T-cell (primary cell): Measurements from ENCODE around the gene CMA1. TPM values are rescaled to one million over a fixed set of nuclear protein-coding genes. Genes with fewer than 3 reads are reported as not detected.
"Not testable (repeated sequence)": the region's sequence is repeated elsewhere in the genome, so short reads cannot be mapped to it uniquely, and the experiment has no call there.

ENCODE experiments used
- ATAC-seq, 4 experiments: fragments of 200-7000 bp in 3 of 4; fragments of 150-1000 bp in 1 of 4; cut with Tn5 transposase; replicated peaks in 1 of 4; 1 replicate in 3 of 4; 2 replicates in 1 of 4; pipeline ENCODE4 v1.10.0; 2021; ENCODE audit warnings: moderate library complexity in 3 of 4, mild to moderate bottlenecking in 2 of 4, moderate number of reproducible peaks in 1 of 4
- CTCF ChIA-PET, 2 donors: fragments of 300-600 bp; sonication (Branson Sonifier 250); formaldehyde crosslinking; loops; one replicate each; lab custom pipeline; 2022; ENCODE audit warnings: antibody characterized with exemption in 2 of 2; lab: Charles Lee
- POLR2A ChIA-PET, 2 donors: fragments of 300-600 bp; sonication (Branson Sonifier 250); formaldehyde crosslinking; loops; one replicate each; lab custom pipeline; 2022; ENCODE audit warnings: antibody characterized with exemption in 2 of 2; lab: Charles Lee
- DNase-seq, 35 experiments: peaks; one replicate each; pipeline versions ENCODE4 v3.0.0 to v3.0.0-alpha.2; 2013 to 2023
- H3K27ac ChIP-seq: one replicate; pipeline ENCODE4 v1.5.1; 2013; ENCODE audit warnings: low read length
- H3K27me3 ChIP-seq, 2 experiments: replicated peaks in 1 of 2; 1 replicate in 1 of 2; 2 replicates in 1 of 2; pipeline versions ENCODE4 v1.6.1 to v1.7.0; 2013; ENCODE audit warnings: low read length in 1 of 2, mixed read lengths in 1 of 2; ENCODE audit not compliant: control insufficient read depth in 2 of 2, insufficient read depth in 2 of 2; ENCODE audit errors: extremely low read depth in 1 of 2
- H3K36me3 ChIP-seq, 2 donors: 1 replicate in 1 of 2; 2 replicates in 1 of 2; pipeline versions ENCODE4 v1.6.1 to v1.7.0; 2013; ENCODE audit warnings: low read length in 1 of 2; ENCODE audit not compliant: control insufficient read depth in 2 of 2, insufficient read depth in 1 of 2; ENCODE audit errors: extremely low read depth in 1 of 2
- H3K4me1 ChIP-seq, 2 experiments: 1 replicate in 1 of 2; 2 replicates in 1 of 2; pipeline versions ENCODE4 v1.6.1 to v1.7.0; 2013; ENCODE audit warnings: low read length in 2 of 2, mixed read lengths in 1 of 2; ENCODE audit not compliant: insufficient read depth in 2 of 2, control insufficient read depth in 1 of 2; ENCODE audit errors: extremely low read depth in 1 of 2
- H3K4me3 ChIP-seq, 2 donors: 1 replicate in 1 of 2; 2 replicates in 1 of 2; pipeline versions ENCODE4 v1.5.1 to v1.7.0; 2013; ENCODE audit warnings: mild to moderate bottlenecking in 2 of 2, low read length in 1 of 2, moderate library complexity in 1 of 2; ENCODE audit not compliant: control insufficient read depth in 1 of 2; ENCODE audit errors: extremely low read depth in 1 of 2
- H3K9me3 ChIP-seq: 2 replicates; pipeline ENCODE4 v1.7.0; 2013
- H3K27ac Mint-ChIP-seq, 2 donors: one replicate each; pipeline ENCODE4 v1.8.0; 2020 to 2021; ENCODE audit warnings: mild to moderate bottlenecking in 2 of 2, mixed read lengths in 2 of 2
- H3K27me3 Mint-ChIP-seq, 2 donors: one replicate each; pipeline ENCODE4 v1.8.0; 2021 to 2022; ENCODE audit warnings: mixed read lengths in 2 of 2
- H3K36me3 Mint-ChIP-seq: one replicate; pipeline ENCODE4 v1.8.0; 2021; ENCODE audit warnings: mixed read lengths
- H3K4me1 Mint-ChIP-seq, 3 donors: one replicate each; pipeline ENCODE4 v1.8.0; 2020 to 2022; ENCODE audit warnings: mixed read lengths in 3 of 3, mild to moderate bottlenecking in 1 of 3
- H3K4me3 Mint-ChIP-seq, 3 donors: one replicate each; pipeline ENCODE4 v1.8.0; 2020 to 2022; ENCODE audit warnings: mild to moderate bottlenecking in 3 of 3, mixed read lengths in 3 of 3, moderate library complexity in 3 of 3
- H3K9me3 Mint-ChIP-seq, 3 donors: one replicate each; pipeline ENCODE4 v1.8.0; 2020 to 2022; ENCODE audit warnings: mixed read lengths in 3 of 3
- WGBS: methylation state at CpG from one replicate; pipeline ENCODE4 v1.1.5; 2013; ENCODE audit warnings: missing lambda C conversion rate; ENCODE audit not compliant: insufficient coverage; 5-methylcytosine and 5-hydroxymethylcytosine counted together
- total RNA-seq, 35 experiments: library from RNA in 6 of 35; stranded (reverse) in 6 of 35; fragments of 120-200 nt in 1 of 35; gene quantifications; one replicate each; pipeline versions ENCODE4 v1.2.1 to v1.2.4 and lab custom pipeline; 2013 to 2026

CMA1 gene
- total RNA-seq, 5 donors from 2014 or later (not counting 1 experiment from before 2014, with no cell fraction given), result not detected

GRCh38 chr14:24473211-24473610, 34.9 kb downstream of the CMA1 start:
- 91% methylated on average over 10 of the region's 12 CpGs for WGBS
- Mint-ChIP-seq H3K27me3 (no peaks in the 10 kb centered on the region), H3K4me3 (no peak overlapping the region), H3K4me1 (no peaks in the 10 kb centered on the region), H3K27ac (no peak overlapping the region), H3K36me3 (peaks cover 8% of the 10 kb centered on the region), H3K9me3 (peaks cover 3 to 6% (median 3%) of the 10 kb centered on the region in 3 donors)
- no peak overlapping the region for H3K27ac ChIP-seq
- H3K4me1 ChIP-seq, result no peaks in the 10 kb centered on the region
- H3K9me3 ChIP-seq, result no peaks in the 10 kb centered on the region
- DNase-seq (no peak), ATAC-seq (no peak)
- ChIA-PET CTCF (no interaction called here), POLR2A (no interaction called here)
- H3K4me3 ChIP-seq, result no peak overlapping the region
- H3K27me3 ChIP-seq, result no peaks in the 10 kb centered on the region
- H3K36me3 ChIP-seq, result no peaks in the 10 kb centered on the region

- POLR2A ChIA-PET, H3K4me3 ChIP-seq, H3K4me1 ChIP-seq, H3K9me3 ChIP-seq, DNase-seq, H3K27ac Mint-ChIP-seq, H3K27me3 ChIP-seq, H3K27ac ChIP-seq, H3K36me3 Mint-ChIP-seq, H3K4me3 Mint-ChIP-seq, ATAC-seq, H3K27me3 Mint-ChIP-seq, H3K9me3 Mint-ChIP-seq, H3K36me3 ChIP-seq: not testable (repeated sequence)
- CTCF ChIA-PET, result interaction anchor here in 1 of 2 donors (0.6 to 1.0 kb wide), 2 partner anchors 8 to 240 kb away, joined by 3 read pairs; no protein-coding TSS in a partner anchor
- WGBS, result no CpG with 5 or more reads among the region's 2 CpGs
- peaks cover 7 to 19% (median 12%) of the 10 kb centered on the region in 3 donors for H3K4me1 Mint-ChIP-seq
Observed at GRCh38 chr14:24470450-24470849, 37.6 kb downstream of the CMA1 start.

DNA sequence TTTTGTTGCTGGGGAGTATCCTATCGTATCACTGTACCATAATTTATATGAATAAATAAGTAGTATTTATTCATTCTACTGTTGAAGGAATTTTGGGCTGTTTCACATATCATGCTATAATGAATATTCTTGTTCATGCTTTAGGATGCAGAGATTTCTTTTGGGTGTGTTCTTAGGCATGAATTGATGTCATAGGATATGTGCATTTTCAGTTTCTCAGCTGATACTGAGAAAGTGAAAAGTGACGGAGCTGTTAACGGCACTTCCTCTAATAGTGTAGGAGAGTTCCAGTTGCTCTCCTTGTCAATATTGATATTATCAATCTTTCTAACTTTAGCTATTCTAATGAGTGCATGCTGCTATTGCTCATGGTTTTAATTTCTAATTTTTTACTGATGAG, 42.3 kb downstream of the CMA1 start:
- DNase-seq (no peak), ATAC-seq (no peak)
- H3K27me3 ChIP-seq, result no peaks in the 10 kb centered on the region
- no CpG with 5 or more reads among the region's 3 CpGs for WGBS
- Mint-ChIP-seq H3K4me3 (peak overlapping the region in 1 of 3 donors; percentile 38), H3K27ac (peak overlapping the region in 1 of 2 donors; percentile 49), H3K27me3 (no peaks in the 10 kb centered on the region), H3K4me1 (peaks cover 29 to 46% (median 35%) of the 10 kb centered on the region in 3 donors), H3K9me3 (peaks cover 3 to 7% (median 3%) of the 10 kb centered on the region in 3 donors), H3K36me3 (peaks cover 5% of the 10 kb centered on the region)
- no peak overlapping the region for H3K27ac ChIP-seq
- ChIA-PET CTCF (no interaction called here), POLR2A (interaction anchor here in 1 of 2 donors (0.8 kb wide), 1 partner anchor 24 kb away, joined by 5 read pairs; no protein-coding TSS in a partner anchor)
- H3K9me3 ChIP-seq, result no peaks in the 10 kb centered on the region
- H3K4me3 ChIP-seq, result no peak overlapping the region
- no peaks in the 10 kb centered on the region for H3K36me3 ChIP-seq
- peaks cover 5 to 18% of the 10 kb centered on the region in 2 experiments for H3K4me1 ChIP-seq

DNA sequence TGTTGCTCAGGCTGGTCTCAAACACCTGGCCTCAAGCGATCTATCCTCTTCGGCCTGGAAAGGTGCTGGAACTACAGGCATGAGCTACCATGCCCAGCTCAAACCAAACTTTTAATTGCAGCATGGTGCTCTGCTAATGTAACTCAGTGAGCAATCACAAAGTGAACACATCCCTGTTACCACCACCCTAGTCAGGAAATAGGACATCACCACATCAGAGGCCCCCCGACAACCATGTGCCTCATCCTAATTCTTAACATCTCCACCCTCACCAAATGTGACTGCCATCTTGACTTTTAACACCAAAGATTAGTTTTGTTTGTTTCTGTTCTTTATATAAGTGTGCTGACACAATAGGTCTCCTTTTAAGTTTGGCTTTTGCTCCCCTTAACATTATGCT, 42.7 kb downstream of the CMA1 start:
- Mint-ChIP-seq H3K27me3 (no peaks in the 10 kb centered on the region), H3K36me3 (peaks cover 3% of the 10 kb centered on the region), H3K4me3 (peak overlapping the region in 2 of 3 donors; percentile 4 to 38), H3K27ac (peak overlapping the region; percentile 13 to 49), H3K9me3 (peaks cover under 1 to 5% (median 3%) of the 10 kb centered on the region in 3 donors), H3K4me1 (peaks cover 29 to 46% (median 35%) of the 10 kb centered on the region in 3 donors)
- H3K4me3 ChIP-seq, result no peak overlapping the region
- DNase-seq, result no peak
- no peaks in the 10 kb centered on the region for H3K27me3 ChIP-seq
- H3K9me3 ChIP-seq, result no peaks in the 10 kb centered on the region
- 94% methylated on average over 2 of the region's 3 CpGs for whole genome bisulfite sequencing
- POLR2A ChIA-PET, result interaction anchor here in 1 of 2 donors (0.8 kb wide), 1 partner anchor 23 kb away, joined by 5 read pairs; no protein-coding TSS in a partner anchor
- CTCF ChIA-PET, result no interaction called here
- H3K27ac ChIP-seq, result no peak overlapping the region
- peak in 2 of 4 experiments; percentile 30 to 71 for ATAC-seq
- H3K36me3 ChIP-seq, result no peaks in the 10 kb centered on the region
- peaks cover 5 to 18% of the 10 kb centered on the region in 2 experiments for H3K4me1 ChIP-seq

DNA sequence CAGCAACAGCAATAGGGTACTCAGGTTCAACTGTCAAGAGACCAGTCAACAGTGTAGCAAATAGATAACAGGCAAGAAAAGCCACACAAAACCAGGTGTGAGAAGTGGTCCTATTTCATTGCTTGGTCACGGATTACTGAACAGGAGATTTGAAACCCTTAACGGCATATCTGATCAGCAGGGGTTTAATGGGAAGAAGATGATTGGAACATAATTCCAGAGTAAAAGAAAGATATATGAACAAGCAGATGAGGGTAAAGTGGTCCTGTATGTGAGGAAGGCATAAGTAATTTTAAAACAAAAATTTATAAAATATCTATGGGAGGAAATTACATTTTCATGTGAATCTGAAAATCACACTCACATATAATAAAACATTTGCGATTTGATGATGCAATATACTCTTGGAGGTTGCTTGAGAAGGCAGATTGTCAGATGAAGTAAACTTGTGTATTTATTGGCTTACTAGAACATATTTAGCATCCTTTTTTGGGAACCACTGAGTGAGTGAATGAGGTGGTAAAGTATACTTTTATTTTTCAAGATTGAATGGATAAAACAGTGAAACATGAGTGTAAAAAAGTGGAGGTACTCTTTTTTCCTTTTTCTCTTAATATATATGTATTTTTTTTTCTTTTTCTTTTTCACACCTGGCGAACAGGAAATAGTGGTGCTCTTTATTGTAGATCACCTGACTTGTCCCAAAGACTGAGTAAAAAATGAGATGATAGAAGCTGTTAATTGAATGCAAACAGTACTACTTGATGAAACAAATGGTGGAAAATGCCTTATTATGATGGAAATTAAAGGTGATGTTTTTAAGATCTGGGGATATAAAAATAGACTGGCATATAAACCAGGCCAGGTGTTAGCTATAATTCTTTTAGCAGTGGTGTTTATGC, 43.9 kb downstream of the CMA1 start:
- H3K36me3 Mint-ChIP-seq, result peaks cover 2% of the 10 kb centered on the region
- no CpG with 5 or more reads among the region's 4 CpGs for WGBS
- H3K4me3 Mint-ChIP-seq, result peak overlapping the region in 1 of 3 donors; percentile 61
- H3K9me3 Mint-ChIP-seq, result peaks cover 0 to 4% (median 3%) of the 10 kb centered on the region in 3 donors
- H3K27ac Mint-ChIP-seq, result peak overlapping the region; percentile 72 to 79
- H3K27ac ChIP-seq, result no peak overlapping the region
- peak in 1 of 4 experiments; percentile 44 for ATAC-seq
- no peaks in the 10 kb centered on the region for H3K36me3 ChIP-seq
- POLR2A ChIA-PET, result interaction anchor here (0.5 to 0.6 kb wide), 2 partner anchors 13 to 40 kb away, joined by 3 to 4 read pairs; no protein-coding TSS in a partner anchor
- H3K4me1 ChIP-seq, result peaks cover 5 to 18% of the 10 kb centered on the region in 2 experiments
- H3K27me3 ChIP-seq, result no peaks in the 10 kb centered on the region
- H3K4me1 Mint-ChIP-seq, result peaks cover 29 to 46% (median 35%) of the 10 kb centered on the region in 3 donors
- no peak for DNase-seq
- H3K4me3 ChIP-seq, result no peak overlapping the region
- H3K9me3 ChIP-seq, result no peaks in the 10 kb centered on the region
- H3K27me3 Mint-ChIP-seq, result no peaks in the 10 kb centered on the region
- CTCF ChIA-PET, result interaction anchor here in 1 of 2 donors (0.6 kb wide), 1 partner anchor 831 kb away, joined by 3 read pairs; no protein-coding TSS in a partner anchor
